Liver (tissue), 9 donors: ENCODE measurements around the gene BIN1. TPM values are rescaled to one million over a fixed set of nuclear protein-coding genes. Genes with fewer than 3 reads are reported as not detected.

Source experiments
- DNase-seq: peaks from one replicate; pipeline ENCODE4 v3.0.0-alpha.2; 2017; ENCODE audit warnings: low spot score
- H3K27ac ChIP-seq, 2 donors: one replicate each; pipeline ENCODE4 v1.7.0; 2013; ENCODE audit warnings: inconsistent platforms in 2 of 2, low read length in 2 of 2, control low read depth in 1 of 2, low read depth in 1 of 2, mild to moderate bottlenecking in 1 of 2
- H3K27me3 ChIP-seq, 4 donors: one replicate each; pipeline versions ENCODE4 v1.6.1 to v1.7.0; 2013; ENCODE audit warnings: low read length in 3 of 4, inconsistent platforms in 1 of 4, mild to moderate bottlenecking in 1 of 4, moderate library complexity in 1 of 4; ENCODE audit not compliant: control insufficient read depth in 4 of 4, insufficient read depth in 4 of 4
- H3K36me3 ChIP-seq, 4 donors: one replicate each; pipeline versions ENCODE4 v1.6.1 to v1.7.0; 2013; ENCODE audit warnings: low read length in 3 of 4, mild to moderate bottlenecking in 3 of 4, low read depth in 1 of 4, moderate library complexity in 1 of 4; ENCODE audit not compliant: control insufficient read depth in 4 of 4, insufficient read depth in 3 of 4
- H3K4me1 ChIP-seq, 4 donors: one replicate each; pipeline versions ENCODE4 v1.6.1 to v1.7.0; 2013; ENCODE audit warnings: low read length in 3 of 4, mild to moderate bottlenecking in 3 of 4, moderate library complexity in 1 of 4; ENCODE audit not compliant: control insufficient read depth in 4 of 4, insufficient read depth in 4 of 4
- H3K4me3 ChIP-seq, 3 donors: one replicate each; pipeline versions ENCODE4 v1.6.1 to v1.7.0; 2013; ENCODE audit warnings: low read length in 3 of 3, control low read depth in 1 of 3, low read depth in 1 of 3, mild to moderate bottlenecking in 1 of 3
- H3K9ac ChIP-seq, 2 donors: one replicate each; pipeline ENCODE4 v1.7.0; 2013; ENCODE audit warnings: low read length in 2 of 2, mild to moderate bottlenecking in 2 of 2, moderate library complexity in 2 of 2, control low read depth in 1 of 2, low read depth in 1 of 2
- H3K9me3 ChIP-seq, 4 donors: one replicate each; pipeline versions ENCODE4 v1.6.1 to v1.7.0; 2013; ENCODE audit warnings: low read length in 3 of 4; ENCODE audit not compliant: control insufficient read depth in 4 of 4
- ATF3 ChIP-seq: IDR thresholded peaks from 2 replicates; pipeline ENCODE4 v1.6.1; 2016; ENCODE audit warnings: antibody characterized with exemption
- CTCF ChIP-seq: fragments of 150-350 bp; IDR thresholded peaks from 2 replicates; pipeline ENCODE4 v1.5.1; 2017; ENCODE audit warnings: improper control_type of control experiment, low read depth, low read length; ENCODE audit not compliant: missing input control
- EGR1 ChIP-seq, 2 donors: IDR thresholded peaks; 2 replicates each; pipeline ENCODE4 v1.6.1; 2016 to 2018; ENCODE audit warnings: antibody characterized with exemption in 2 of 2, low read depth in 2 of 2
- FOXA1 ChIP-seq: IDR thresholded peaks from 2 replicates; pipeline ENCODE4 v1.6.1; 2016; ENCODE audit warnings: antibody characterized with exemption
- FOXA2 ChIP-seq: IDR thresholded peaks from 2 replicates; pipeline ENCODE4 v1.6.1; 2016; ENCODE audit warnings: antibody characterized with exemption
- GABPA ChIP-seq, 2 donors: IDR thresholded peaks in 1 of 2; conservative IDR thresholded peaks in 1 of 2; 2 replicates each; pipeline ENCODE4 v1.6.1; 2016; ENCODE audit warnings: antibody characterized with exemption in 2 of 2, mild to moderate bottlenecking in 1 of 2, moderate library complexity in 1 of 2
- HNF4A ChIP-seq, 2 donors: conservative IDR thresholded peaks; 2 replicates each; pipeline ENCODE4 v1.6.1; 2016; ENCODE audit warnings: antibody characterized with exemption in 2 of 2, mild to moderate bottlenecking in 2 of 2
- HNF4G ChIP-seq: IDR thresholded peaks from 2 replicates; pipeline ENCODE4 v1.6.1; 2016; ENCODE audit warnings: antibody characterized with exemption
- JUND ChIP-seq, 2 donors: IDR thresholded peaks; 2 replicates each; pipeline ENCODE4 v1.6.1; 2016; ENCODE audit warnings: antibody characterized with exemption in 2 of 2
- MAX ChIP-seq: IDR thresholded peaks from 2 replicates; pipeline ENCODE4 v1.6.1; 2016; ENCODE audit warnings: antibody characterized with exemption
- RAD21 ChIP-seq, 2 donors: IDR thresholded peaks; 2 replicates each; pipeline ENCODE4 v1.6.1; 2016; ENCODE audit warnings: antibody characterized with exemption in 2 of 2, mild to moderate bottlenecking in 2 of 2
- REST ChIP-seq: IDR thresholded peaks from 2 replicates; pipeline ENCODE4 v1.6.1; 2016; ENCODE audit warnings: antibody characterized with exemption, mild to moderate bottlenecking
- SP1 ChIP-seq: IDR thresholded peaks from 2 replicates; pipeline ENCODE4 v1.6.1; 2018; ENCODE audit warnings: antibody characterized with exemption, mild to moderate bottlenecking
- TAF1 ChIP-seq: conservative IDR thresholded peaks from 2 replicates; pipeline ENCODE4 v1.6.1; 2016; ENCODE audit warnings: antibody characterized with exemption, mild to moderate bottlenecking
- YY1 ChIP-seq: IDR thresholded peaks from 2 replicates; pipeline ENCODE4 v1.6.1; 2016; ENCODE audit warnings: antibody characterized with exemption, mild to moderate bottlenecking
- ZBTB33 ChIP-seq: IDR thresholded peaks from 2 replicates; pipeline ENCODE4 v1.6.1; 2016; ENCODE audit warnings: antibody characterized with exemption
- WGBS: extraction: QIAGEN DNeasy Blood & Tissue Kit; methylation state at CpG from one replicate; pipeline ENCODE4 v1.1.7; 2013; 5-methylcytosine and 5-hydroxymethylcytosine counted together
- polyA plus RNA-seq, 2 donors: library from polyadenylated mRNA; stranded (reverse) in 1 of 2; unstranded in 1 of 2; fragments of 200-250 nt in 1 of 2; fragments of >200 nt in 1 of 2; fragmentation: Nextera tagmentation in 1 of 2; extraction: Ambion mirVana in 1 of 2; gene quantifications; one replicate each; pipeline versions ENCODE4 v1.2.1 to v1.2.3, GENCODE V29; 2013 to 2015
- total RNA-seq, 2 donors: library from RNA; depleted of rRNA; stranded (reverse); fragments of >200 nt; gene quantifications; one replicate each; pipeline ENCODE4 v1.2.3, GENCODE V29; 2014
- donor health status: healthy.
- donor health status: healthy.
- donor health status: healthy.
- donor health status: healthy.
- donor health status: healthy.

The BIN1 gene
- total and polyA plus RNA-seq, 4 donors, result 13.3 to 21.5 (median 15.0) TPM

- H3K9ac ChIP-seq, result no peak overlapping the region
- DNase-seq, result no peak
- TF ChIP-seq TAF1 (no peak), RAD21 (IDR thresholded peaks at IDR 0.05) (no peak), HNF4A (conservative IDR thresholded peaks at IDR 0.05) (no peak), SP1 (no peak), HNF4G (no peak), GABPA (IDR thresholded peaks at IDR 0.05 in 1 of 2, conservative IDR thresholded peaks at IDR 0.05 in 1 of 2) (no peak), FOXA1 (no peak)
- H3K4me3 ChIP-seq, result no peak overlapping the region
- 83% methylated on average over 24 of the region's 24 CpGs for WGBS
- H3K9me3 ChIP-seq, result no peaks in the 10 kb centered on the region
- H3K27me3 ChIP-seq, result no peaks in the 10 kb centered on the region
- peaks cover 7 to 29% (median 17%) of the 10 kb centered on the region in 4 donors for H3K4me1 ChIP-seq
- no peak overlapping the region for H3K27ac ChIP-seq
- no peaks in the 10 kb centered on the region for H3K36me3 ChIP-seq
These were observed 25.8 kb downstream of the BIN1 start for GRCh38 chr2:127080938-127081755.

GRCh38 chr2:127080226-127080937 lies 26.6 kb downstream of the BIN1 start:
- TF ChIP-seq HNF4G, result no peak
- TF ChIP-seq FOXA2, result no peak
- no peak for TF ChIP-seq GABPA (IDR thresholded peaks at IDR 0.05 in 1 of 2, conservative IDR thresholded peaks at IDR 0.05 in 1 of 2)
- no peak for TF ChIP-seq ZBTB33
- no peak for TF ChIP-seq REST
- no peak for TF ChIP-seq MAX
- no peak for TF ChIP-seq SP1
- TF ChIP-seq JUND (IDR thresholded peaks at IDR 0.05), result no peak
- TF ChIP-seq ATF3, result no peak
- no peak for TF ChIP-seq CTCF
- no peak for TF ChIP-seq YY1
- TF ChIP-seq EGR1 (IDR thresholded peaks at IDR 0.05; ENCODE audit: low read depth in 2 of 2), result no peak
- H3K27ac ChIP-seq, result no peak overlapping the region

More at GRCh38 chr2:127080226-127080937, 26.6 kb downstream of the BIN1 start:
- H3K9ac ChIP-seq, result no peak overlapping the region
- no peaks in the 10 kb centered on the region for H3K27me3 ChIP-seq
- DNase-seq, result no peak
- H3K4me1 ChIP-seq, result peaks cover 4 to 29% (median 17%) of the 10 kb centered on the region in 4 donors
- 82% methylated on average over 14 of the region's 14 CpGs for WGBS
- H3K9me3 ChIP-seq, result no peaks in the 10 kb centered on the region
- no peak overlapping the region for H3K4me3 ChIP-seq
- H3K36me3 ChIP-seq, result no peaks in the 10 kb centered on the region
